ENCODE data around the gene GPR65. TPM values are rescaled to one million over a fixed set of nuclear protein-coding genes. Genes with fewer than 3 reads are reported as not detected.

GPR65 gene, protein sequence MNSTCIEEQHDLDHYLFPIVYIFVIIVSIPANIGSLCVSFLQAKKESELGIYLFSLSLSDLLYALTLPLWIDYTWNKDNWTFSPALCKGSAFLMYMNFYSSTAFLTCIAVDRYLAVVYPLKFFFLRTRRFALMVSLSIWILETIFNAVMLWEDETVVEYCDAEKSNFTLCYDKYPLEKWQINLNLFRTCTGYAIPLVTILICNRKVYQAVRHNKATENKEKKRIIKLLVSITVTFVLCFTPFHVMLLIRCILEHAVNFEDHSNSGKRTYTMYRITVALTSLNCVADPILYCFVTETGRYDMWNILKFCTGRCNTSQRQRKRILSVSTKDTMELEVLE
- 7.7 TPM for total RNA-seq
- long read RNA-seq, full-length matches to known transcripts, result 5 of 5 reads
- long read RNA-seq, partial matches to known transcripts, result 0 of 5 reads
- long read RNA-seq, other reads (novel, unspliced or antisense), result 0 of 5 reads

DNA sequence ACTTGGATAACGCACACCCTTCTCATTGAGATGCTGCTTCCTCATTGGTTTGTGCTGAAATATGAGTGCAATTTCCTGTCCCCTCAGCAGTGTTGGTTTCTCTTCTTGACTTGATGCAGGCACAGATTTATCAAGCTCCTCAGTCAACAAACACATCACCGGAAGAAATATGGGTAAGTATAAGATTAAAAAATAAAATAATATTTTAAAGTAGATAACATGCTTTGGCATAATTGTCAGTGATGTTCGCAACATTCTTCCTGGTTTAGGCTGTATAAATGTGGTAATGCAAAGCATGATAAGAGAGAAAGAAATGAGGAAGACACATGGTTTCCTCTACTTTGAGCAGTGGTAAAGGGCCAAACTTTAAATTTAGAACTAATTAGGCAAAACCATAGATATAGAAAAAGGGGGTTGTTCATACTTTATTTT is at the start of gene GPR65:
Gene GPR65, plus strand, starts transcription at position 86 of the 432 bp plus-strand sequence. CDS start 5,713 bp downstream, outside the sequence.
- Histone ChIP-seq H3K27ac (peak within 1 kb of the TSS; percentile 67), H3K27me3 (no peaks in the 10 kb centered on the region), H3K4me1 (no peaks in the 10 kb centered on the region), H3K36me3 (no peaks in the 10 kb centered on the region), H3K9me3 (no peaks in the 10 kb centered on the region), H3K4me3 (peak within 1 kb of the TSS; percentile 42)
- TF ChIP-seq CTCF (IDR thresholded peaks at IDR 0.05), result no peak
- no peak for DNase-seq
- peak; percentile 68 for ATAC-seq
- intact Hi-C loops (cut with DNase I), result no loop called here

DNA sequence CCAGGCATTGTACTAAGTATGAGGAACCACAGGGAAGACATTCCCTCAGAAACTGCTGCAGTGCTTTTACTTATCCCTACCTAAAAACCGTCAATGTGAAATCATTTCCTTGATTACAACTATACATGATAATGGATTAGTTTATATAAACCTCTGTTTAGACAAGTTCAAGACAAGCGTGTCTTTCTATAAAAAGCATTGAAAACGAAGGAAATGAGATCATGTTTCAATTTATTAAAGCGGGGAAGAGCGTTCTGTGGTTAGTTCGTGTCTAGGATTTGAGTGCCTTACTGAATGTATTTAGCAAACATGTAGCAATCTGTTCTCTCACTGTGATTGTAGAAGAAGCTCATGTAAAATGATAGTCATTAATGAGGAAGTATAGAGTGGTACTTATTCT is 49.4 kb upstream of the GPR65 start:
- Histone ChIP-seq H3K4me1 (no peaks in the 10 kb centered on the region), H3K36me3 (peaks cover 32% of the 10 kb centered on the region), H3K9me3 (no peaks in the 10 kb centered on the region), H3K4me3 (no peak overlapping the region), H3K27me3 (no peaks in the 10 kb centered on the region), H3K27ac (no peak overlapping the region)
- ATAC-seq (no peak), DNase-seq (no peak)
- no peak for TF ChIP-seq CTCF (IDR thresholded peaks at IDR 0.05)
- intact Hi-C loops (cut with DNase I), result no loop called here

GRCh38 chr14:87960013-87960787 is 44.7 kb upstream of the GPR65 start:
- Histone ChIP-seq H3K27ac (no peak overlapping the region), H3K36me3 (peaks cover 53% of the 10 kb centered on the region), H3K27me3 (no peaks in the 10 kb centered on the region), H3K4me1 (no peaks in the 10 kb centered on the region), H3K4me3 (no peak overlapping the region), H3K9me3 (no peaks in the 10 kb centered on the region)
- intact Hi-C loops (cut with DNase I), result no loop called here
- DNase-seq (no peak), ATAC-seq (peak; percentile 61)
- TF ChIP-seq CTCF (IDR thresholded peaks at IDR 0.05), result no peak

DNA sequence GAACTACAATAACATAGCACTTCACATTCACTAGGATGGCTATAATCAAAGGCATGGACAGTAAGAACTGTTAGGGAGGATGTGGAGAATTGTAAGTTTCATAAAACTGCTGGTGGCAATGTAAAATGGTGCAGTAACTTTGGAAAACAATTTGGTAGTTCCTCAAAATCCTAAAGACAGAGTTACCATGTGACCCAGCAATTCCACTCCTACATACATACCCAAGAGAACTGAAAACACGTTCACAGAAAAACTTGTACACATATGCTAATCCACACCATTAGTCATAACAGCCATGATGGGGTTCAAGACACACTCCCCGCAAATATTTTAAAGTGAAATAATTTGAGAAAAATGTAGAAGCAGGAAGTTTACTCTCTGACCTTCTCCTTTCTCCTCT is 43.7 kb upstream of the GPR65 start:
- TF ChIP-seq CTCF (IDR thresholded peaks at IDR 0.05), result no peak
- Histone ChIP-seq H3K9me3 (no peaks in the 10 kb centered on the region), H3K4me1 (no peaks in the 10 kb centered on the region), H3K36me3 (peaks cover 52% of the 10 kb centered on the region), H3K4me3 (no peak overlapping the region), H3K27me3 (no peaks in the 10 kb centered on the region), H3K27ac (no peak overlapping the region)
- intact Hi-C loops (cut with DNase I), result no loop called here
- DNase-seq (no peak), ATAC-seq (no peak)

GRCh38 chr14:87966816-87967215 is 38.1 kb upstream of the GPR65 start:
- Histone ChIP-seq H3K27ac (no peak overlapping the region), H3K27me3 (no peaks in the 10 kb centered on the region), H3K9me3 (no peaks in the 10 kb centered on the region), H3K36me3 (peaks cover 47% of the 10 kb centered on the region), H3K4me3 (no peak overlapping the region), H3K4me1 (no peaks in the 10 kb centered on the region)
- ATAC-seq (no peak), DNase-seq (no peak)
- intact Hi-C loops (cut with DNase I), result no loop called here
- TF ChIP-seq CTCF (IDR thresholded peaks at IDR 0.05), result no peak
